OCI-LY1 (cell line): ENCODE measurements around the gene COMMD10.

Experiments used
- EZH2 ChIP-seq: fragments of 200-600 bp; sonication (generic), shearing (Covaris generic); IDR thresholded peaks from 2 replicates; pipeline ENCODE4 v1.8.0; 2017; ENCODE audit warnings: borderline replicate concordance, mixed run types, mild to moderate bottlenecking, antibody characterized with exemption, low read length, moderate library complexity, mixed read lengths
- TF ChIP-seq, protein P1 (sequence below): fragments of 200-600 bp; sonication (generic), shearing (Covaris generic); IDR thresholded peaks from 2 replicates; pipeline ENCODE4 v1.5.1; 2017; ENCODE audit warnings: mild to moderate bottlenecking, antibody characterized with exemption, low read length, moderate library complexity, mixed read lengths

DNA sequence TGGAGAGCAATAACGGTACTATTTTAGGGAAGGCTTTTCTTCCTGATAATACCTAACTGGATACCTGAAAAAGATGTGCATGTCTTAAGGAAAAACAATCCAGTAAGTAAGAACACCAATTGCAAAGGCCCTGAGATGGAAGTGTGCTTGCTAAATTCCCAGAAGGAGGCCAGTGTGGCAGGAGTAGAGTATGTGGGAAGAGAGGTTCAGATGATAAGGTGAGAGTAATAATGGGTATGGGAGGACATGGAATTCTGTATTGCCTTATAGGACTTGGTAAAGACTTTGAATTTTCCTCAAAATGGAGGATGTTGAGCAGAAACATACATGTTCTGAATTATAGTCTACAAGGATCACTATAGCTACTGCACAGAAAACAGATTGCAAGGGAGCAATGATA, 89.3 kb downstream of the COMMD10 start:
- TF ChIP-seq, protein P1, sequence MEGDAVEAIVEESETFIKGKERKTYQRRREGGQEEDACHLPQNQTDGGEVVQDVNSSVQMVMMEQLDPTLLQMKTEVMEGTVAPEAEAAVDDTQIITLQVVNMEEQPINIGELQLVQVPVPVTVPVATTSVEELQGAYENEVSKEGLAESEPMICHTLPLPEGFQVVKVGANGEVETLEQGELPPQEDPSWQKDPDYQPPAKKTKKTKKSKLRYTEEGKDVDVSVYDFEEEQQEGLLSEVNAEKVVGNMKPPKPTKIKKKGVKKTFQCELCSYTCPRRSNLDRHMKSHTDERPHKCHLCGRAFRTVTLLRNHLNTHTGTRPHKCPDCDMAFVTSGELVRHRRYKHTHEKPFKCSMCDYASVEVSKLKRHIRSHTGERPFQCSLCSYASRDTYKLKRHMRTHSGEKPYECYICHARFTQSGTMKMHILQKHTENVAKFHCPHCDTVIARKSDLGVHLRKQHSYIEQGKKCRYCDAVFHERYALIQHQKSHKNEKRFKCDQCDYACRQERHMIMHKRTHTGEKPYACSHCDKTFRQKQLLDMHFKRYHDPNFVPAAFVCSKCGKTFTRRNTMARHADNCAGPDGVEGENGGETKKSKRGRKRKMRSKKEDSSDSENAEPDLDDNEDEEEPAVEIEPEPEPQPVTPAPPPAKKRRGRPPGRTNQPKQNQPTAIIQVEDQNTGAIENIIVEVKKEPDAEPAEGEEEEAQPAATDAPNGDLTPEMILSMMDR: no peak
- no peak for TF ChIP-seq EZH2
